Hematopoietic multipotent progenitor cell treated with erythropoietin and hydrocortisone succinate and interleukin-3 and kit ligand, for 15 days (in vitro differentiated cells): ENCODE data around the gene MDM1.

Source experiments
- DNase-seq: peaks from one replicate; pipeline ENCODE4 v3.0.0-alpha.2; 2015; ENCODE audit warnings: low spot score

MDM1 gene

GRCh38 chr12:68356060-68356695, 24.0 kb upstream of the MDM1 start:
- no peak for DNase-seq

GRCh38 chr12:68354977-68355541, 22.9 kb upstream of the MDM1 start:
- no peak for DNase-seq

GRCh38 chr12:68352067-68352466, 19.9 kb upstream of the MDM1 start:
- no peak for DNase-seq

GRCh38 chr12:68350753-68351152, 18.6 kb upstream of the MDM1 start:
- DNase-seq, result no peak

GRCh38 chr12:68349921-68350606, 17.9 kb upstream of the MDM1 start:
- DNase-seq, result no peak

GRCh38 chr12:68349220-68349621, 17.1 kb upstream of the MDM1 start:
- no peak for DNase-seq

GRCh38 chr12:68348419-68348818, 16.3 kb upstream of the MDM1 start:
- DNase-seq, result no peak

GRCh38 chr12:68345763-68346162, 13.6 kb upstream of the MDM1 start:
- DNase-seq, result no peak

- no peak for DNase-seq
Observed at GRCh38 chr12:68344126-68344525, 12.0 kb upstream of the MDM1 start.

GRCh38 chr12:68342966-68343365, 10.8 kb upstream of the MDM1 start:
- no peak for DNase-seq

- DNase-seq, result no peak
Observed at GRCh38 chr12:68341822-68342221, 9.7 kb upstream of the MDM1 start.

GRCh38 chr12:68340404-68341270, 8.5 kb upstream of the MDM1 start:
- DNase-seq, result no peak

GRCh38 chr12:68336889-68337303, 4.7 kb upstream of the MDM1 start:
- DNase-seq, result no peak

- DNase-seq, result no peak
Observed at GRCh38 chr12:68335462-68335861, 3.3 kb upstream of the MDM1 start.

- peak; percentile 48 for DNase-seq
Observed at GRCh38 chr12:68334132-68334531, 2.0 kb upstream of the MDM1 start.

GRCh38 chr12:68332728-68333630, 817 bp upstream of the MDM1 start:
- DNase-seq, result no peak

GRCh38 chr12:68331500-68331868, 678 bp downstream of the MDM1 start:
- peak; percentile 22 for DNase-seq

- no peak for DNase-seq
Observed at GRCh38 chr12:68327896-68328295, 4.3 kb downstream of the MDM1 start.

GRCh38 chr12:68326716-68327115, 5.4 kb downstream of the MDM1 start:
- DNase-seq, result no peak

- DNase-seq, result no peak
Observed at GRCh38 chr12:68325966-68326365, 6.2 kb downstream of the MDM1 start.

- no peak for DNase-seq
Observed at GRCh38 chr12:68324531-68324930, 7.6 kb downstream of the MDM1 start.

GRCh38 chr12:68321140-68321539, 11.0 kb downstream of the MDM1 start:
- no peak for DNase-seq
